ENCODE measurements around the gene CCL18.
A peak's percentile ranks its signal among the peaks of the same experiment; 100 is the strongest.
"Not testable (repeated sequence)": the region's sequence is repeated elsewhere in the genome, so short reads cannot be mapped to it uniquely, and the experiment has no call there.

Gene CCL18

GRCh38 chr17:36072431-36073121 is 8.5 kb downstream of the CCL18 start:
- DNase-seq: peak; percentile 33

DNA sequence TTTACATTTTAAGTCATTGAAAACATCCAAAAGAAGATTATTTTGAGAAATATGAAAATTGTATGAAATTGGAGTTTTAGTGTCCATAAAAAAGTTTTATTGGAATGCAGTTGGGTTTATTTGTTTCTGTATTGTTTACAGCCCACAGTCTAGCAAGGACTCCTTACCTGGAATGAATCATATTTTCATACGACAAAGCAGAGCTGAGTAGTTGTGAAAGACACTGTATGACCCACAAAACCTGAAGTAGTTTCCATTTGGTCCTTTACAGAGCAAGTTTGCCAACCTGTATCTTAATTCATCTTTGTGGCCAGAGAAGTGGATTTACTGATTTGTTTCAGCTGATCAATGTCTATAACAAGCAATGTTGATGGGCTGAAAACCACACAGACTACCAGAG is 10.3 kb downstream of the CCL18 start:
- no peak for DNase-seq

- not testable (repeated sequence) for DNase-seq
Observed at GRCh38 chr17:36081681-36082471, 17.8 kb downstream of the CCL18 start.

DNA sequence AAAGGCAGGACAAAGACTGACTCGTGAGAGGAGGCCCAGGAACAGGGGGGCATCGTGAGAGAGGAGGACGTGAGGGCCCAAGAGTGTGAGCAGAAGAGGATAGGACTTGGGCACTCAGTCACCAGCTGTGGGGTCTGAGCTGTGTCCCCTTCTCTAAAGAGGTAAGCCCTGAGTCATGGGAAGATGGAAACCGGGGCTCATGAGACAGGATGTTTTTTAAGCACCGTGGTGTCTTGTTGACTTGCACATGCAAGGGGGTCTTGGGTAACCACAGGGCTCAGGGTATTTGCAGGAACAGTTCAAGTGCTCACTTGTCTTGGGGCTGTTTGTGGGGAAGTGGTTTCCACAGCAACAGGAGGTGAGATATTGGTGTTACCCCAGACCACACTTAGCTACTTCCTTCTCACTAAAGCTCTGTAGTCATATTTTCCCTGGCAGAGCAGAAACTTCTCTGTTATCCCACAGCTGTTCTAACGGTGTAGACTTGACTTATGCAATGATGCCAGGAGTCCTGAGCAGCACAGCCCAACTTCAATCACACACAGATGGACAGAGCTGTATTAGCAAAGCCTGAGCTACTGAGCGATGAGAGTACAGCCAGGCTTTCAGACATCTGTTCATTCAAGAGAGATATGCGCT is 18.5 kb downstream of the CCL18 start:
- not testable (repeated sequence) for DNase-seq

- DNase-seq: not testable (repeated sequence)
Observed at GRCh38 chr17:36083691-36084090, 19.6 kb downstream of the CCL18 start.

GRCh38 chr17:36085765-36086164 is 21.7 kb downstream of the CCL18 start:
- no peak for DNase-seq

- DNase-seq: no peak
Observed at GRCh38 chr17:36086791-36087190, 22.7 kb downstream of the CCL18 start.

DNA sequence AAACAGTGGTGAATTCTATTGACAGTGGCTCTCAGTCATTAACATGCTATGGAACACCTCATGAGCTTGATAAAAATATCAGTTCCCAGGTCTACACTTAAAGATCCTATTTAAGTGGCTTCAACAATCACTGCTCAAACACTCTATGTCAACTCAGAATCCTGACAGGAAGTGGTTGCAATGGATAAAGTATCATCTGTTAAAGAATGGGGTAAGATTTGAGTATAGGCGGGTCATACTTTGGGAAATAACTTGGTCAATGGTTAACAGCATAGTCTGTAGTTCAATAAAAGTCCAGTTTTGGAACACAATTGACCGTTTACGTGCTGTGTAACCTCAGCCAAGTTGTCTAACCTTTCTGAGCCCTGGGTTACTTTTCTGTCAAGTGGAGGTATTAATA is 23.4 kb downstream of the CCL18 start:
- DNase-seq: not testable (repeated sequence)

DNA sequence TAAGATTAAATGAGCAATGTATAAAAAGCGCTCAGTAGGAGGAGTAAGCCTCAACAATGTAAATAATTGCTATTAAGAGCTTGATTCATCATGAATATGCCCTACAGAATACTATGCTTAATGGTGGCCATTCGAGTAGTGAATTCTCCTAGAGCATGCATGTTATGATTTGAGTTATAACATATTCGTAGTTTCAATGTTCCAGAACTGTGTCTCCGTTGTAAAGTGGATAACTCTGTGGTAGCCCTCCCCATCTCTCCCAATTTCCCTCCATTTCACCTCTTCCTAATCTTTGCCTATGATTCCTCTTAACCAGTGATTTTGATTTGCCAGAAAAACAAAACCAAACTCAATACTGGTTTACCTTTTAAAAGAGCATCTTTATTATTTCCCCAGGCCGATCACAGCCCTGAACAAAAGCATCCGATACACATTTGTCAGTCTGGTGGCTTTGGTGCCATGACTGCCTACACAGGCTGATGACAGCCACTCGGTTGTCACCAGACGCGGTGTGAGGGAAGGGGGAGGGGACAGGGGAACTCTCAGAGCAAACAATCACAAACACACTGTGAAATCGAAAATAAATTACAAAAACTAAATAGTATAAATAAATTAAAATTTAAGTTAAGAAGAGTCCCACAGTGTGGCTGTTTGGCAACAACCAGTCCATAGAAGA is 24.0 kb downstream of the CCL18 start:
- DNase-seq: not testable (repeated sequence)

GRCh38 chr17:36088670-36089338 is 24.7 kb downstream of the CCL18 start:
- no peak for DNase-seq

DNA sequence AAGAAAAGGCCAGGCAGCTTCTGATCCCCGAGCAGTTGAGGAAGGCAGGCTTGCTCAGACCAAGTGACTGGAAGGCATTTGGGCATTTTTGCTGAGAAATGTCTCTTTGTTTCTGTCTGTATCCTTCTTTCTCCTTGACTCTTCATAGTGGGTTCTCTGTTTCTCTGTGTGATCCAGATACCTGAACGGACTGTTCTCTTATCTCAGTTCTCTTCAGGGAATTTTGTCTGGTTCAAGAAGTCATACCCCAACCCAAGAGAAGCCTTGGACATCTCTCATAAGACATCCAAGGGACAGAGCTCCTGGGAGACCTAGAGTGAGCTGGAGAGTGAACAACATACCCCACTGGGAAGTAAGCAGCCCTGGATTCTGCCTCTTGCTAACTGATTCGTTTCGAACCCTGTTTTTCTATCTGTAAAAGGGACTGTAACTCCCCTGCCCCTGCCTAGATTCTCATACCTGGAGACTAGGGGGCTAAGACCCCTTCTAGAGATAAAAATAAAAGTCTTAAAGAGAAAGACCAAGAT is 25.3 kb downstream of the CCL18 start:
- DNase-seq: no peak

DNA sequence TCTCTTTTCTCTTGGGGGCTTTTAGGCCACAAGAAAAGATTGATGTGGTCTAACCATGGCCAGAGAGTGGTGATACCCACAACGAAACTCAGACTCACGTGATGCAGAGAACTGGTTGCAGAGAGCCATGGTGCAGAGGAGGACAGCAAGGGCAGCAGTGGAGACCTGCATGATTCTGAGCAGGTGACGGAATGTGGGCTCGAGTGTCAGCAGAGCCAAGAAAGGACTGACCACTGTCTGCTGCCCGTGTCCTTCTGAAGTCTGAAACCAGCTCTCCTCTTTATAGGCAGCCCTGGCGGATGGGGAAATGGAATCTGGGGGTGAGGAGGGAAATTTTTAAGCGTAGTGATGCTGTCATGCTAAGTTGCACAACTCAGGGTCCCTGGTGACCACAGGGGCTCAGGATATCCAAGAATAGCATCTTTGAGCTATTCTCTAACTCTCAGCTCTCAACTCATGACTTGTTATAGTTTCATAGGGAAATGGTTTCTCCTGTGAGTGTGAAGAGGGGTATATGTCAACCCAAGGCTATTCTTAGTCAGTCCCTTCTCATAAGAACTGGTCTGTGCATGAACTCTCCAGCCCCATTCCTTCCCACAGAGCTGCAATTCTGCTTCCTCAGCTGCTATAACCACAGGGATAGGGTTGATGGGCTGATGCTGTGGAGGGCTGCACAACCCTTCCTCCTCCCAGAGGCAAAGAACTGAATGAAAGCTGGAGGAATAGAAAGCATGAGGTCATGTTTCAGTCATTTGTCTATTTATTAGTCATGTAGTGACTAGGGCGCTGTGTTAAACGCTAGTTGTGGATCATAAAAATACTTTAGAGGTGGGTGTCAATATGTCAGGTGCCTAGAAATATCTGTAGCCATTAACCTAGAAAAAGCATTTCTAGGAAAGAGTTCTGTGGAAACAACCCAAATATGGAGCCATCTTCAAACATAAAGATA is 26.1 kb downstream of the CCL18 start, which contains the start of gene CCL3:
Gene CCL3, minus strand, starts transcription at position 256 of the 949 bp plus-strand sequence. Its CDS starts 85 bp downstream, at position 171.
- DNase-seq: peak; percentile 43

DNA sequence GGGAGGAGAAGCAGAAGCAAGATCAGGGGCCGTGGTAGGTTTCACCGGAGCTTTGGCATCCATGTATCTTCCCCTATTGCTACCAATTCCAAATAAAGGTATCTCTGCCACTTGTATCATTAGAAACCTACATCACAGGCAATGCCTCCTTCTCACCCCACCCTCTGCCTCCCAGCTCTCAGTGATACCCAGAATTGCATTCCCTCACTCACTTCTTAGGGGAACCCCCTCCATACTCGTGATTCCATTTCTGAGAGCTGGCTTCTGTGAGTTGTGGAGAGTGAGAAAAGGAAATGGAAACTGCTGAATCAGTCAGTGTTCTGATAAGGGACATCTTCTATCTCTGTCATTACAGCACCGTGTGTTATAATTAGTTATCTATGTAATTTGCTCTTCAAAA is 28.2 kb downstream of the CCL18 start:
- DNase-seq: no peak

GRCh38 chr17:36092715-36093114 is 28.6 kb downstream of the CCL18 start:
- DNase-seq: not testable (repeated sequence)

DNA sequence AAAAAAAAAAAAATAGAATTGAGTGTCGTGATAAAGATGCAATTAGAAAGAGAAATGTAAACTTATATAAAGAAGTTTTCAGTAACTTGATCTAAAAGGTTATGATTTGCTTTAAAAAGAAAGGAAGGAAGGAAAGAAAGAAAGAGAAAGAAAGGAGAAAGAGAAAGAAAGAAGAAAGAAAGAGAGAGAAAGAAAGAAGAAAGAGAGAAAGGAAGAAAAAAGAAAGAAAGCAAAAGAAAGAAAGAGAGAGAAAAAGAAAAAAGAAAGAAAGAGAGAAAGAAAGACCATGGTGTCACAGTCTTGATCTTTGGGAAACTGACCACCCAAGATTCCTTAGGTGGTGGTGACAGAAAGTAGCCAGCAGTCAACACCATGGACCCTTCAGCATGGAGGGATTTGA is 30.2 kb downstream of the CCL18 start:
- no peak for DNase-seq

- DNase-seq: no peak
Observed at GRCh38 chr17:36094746-36095145, 30.7 kb downstream of the CCL18 start.

- DNase-seq: no peak
Observed at GRCh38 chr17:36095992-36096391, 31.9 kb downstream of the CCL18 start.

DNA sequence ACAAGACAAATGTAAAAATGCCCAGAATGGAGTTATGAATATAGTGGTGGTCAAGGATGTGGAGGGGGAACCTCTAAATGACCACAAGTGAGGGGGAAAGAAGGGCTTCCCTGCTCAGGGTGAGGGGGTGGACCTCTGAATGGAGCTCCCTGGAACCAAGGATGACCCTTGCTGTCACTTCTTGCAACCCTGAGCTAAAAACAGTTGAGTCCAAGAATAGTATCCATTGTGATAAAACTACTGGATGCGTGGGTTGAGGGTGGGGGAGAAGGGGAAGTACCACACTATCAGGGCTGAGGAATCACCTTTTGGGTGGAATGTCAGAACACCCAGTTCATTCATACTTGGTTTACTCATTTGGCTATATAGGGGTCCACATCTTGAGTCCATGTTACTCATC is 34.9 kb downstream of the CCL18 start:
- DNase-seq: not testable (repeated sequence)

DNA sequence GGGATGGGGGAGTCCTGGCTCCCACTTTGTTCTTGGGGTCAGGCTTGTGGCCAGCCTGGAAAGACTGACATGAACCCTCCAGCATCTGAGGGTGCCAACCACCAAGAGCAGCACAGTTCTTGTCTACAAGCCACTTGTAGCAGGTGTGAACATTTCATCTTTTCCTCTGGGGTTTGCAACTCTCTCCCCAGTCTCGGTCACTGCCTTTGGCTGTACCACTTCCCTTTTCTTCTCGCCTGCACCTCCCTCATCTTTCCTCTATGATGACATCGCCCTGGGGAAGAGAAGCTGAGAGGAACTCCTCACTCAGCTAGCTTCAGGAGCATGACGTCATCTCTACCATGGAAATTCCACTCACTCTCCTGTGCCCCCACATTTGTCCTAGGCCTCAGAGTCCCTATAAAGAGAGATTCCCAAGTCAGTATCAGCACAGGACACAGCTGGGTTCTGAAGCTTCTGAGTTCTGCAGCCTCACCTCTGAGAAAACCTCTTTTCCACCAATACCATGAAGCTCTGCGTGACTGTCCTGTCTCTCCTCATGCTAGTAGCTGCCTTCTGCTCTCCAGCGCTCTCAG is 39.4 kb downstream of the CCL18 start, which contains the start of gene CCL4:
Gene CCL4, plus strand, starts transcription at position 427 of the 575 bp plus-strand sequence. Its CDS starts 79 bp downstream, at position 506.
- DNase-seq: not testable (repeated sequence)

- not testable (repeated sequence) for DNase-seq
Observed at GRCh38 chr17:36104246-36104645, 40.2 kb downstream of the CCL18 start.
